ENCODE measurements around the gene CEACAM1. TPM values are rescaled to one million over a fixed set of nuclear protein-coding genes. Genes with fewer than 3 reads are reported as not detected.

The CEACAM1 gene
- total and polyA plus RNA-seq, 2 experiments from 2014 or later: not detected

DNA sequence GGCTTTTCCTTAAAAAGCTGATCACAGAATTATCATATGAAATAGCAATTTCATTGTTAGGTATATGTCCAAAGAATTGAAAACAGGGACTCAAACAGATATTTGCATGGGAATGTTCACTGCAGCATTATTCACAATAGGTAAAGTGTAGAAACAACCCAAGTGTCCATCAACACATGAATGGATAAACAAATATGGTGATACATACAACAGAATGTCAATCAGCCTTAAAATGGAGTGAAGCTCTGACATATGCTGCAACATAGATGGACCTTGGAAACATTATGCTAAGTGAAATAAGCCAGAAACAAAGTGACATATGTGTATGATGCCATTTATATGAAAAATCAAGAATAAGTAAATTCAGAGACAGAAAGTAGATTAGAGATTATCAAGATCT, 6.1 kb upstream of the CEACAM1 start:
- H3K27ac ChIP-seq: no peak overlapping the region
- no peaks in the 10 kb centered on the region for H3K4me1 ChIP-seq (ENCODE audit: low read depth)
- no peak overlapping the region for H3K4me3 ChIP-seq
- H3K36me3 ChIP-seq: no peaks in the 10 kb centered on the region
- no peaks in the 10 kb centered on the region for H3K9me3 ChIP-seq (ENCODE audit: low read depth)
- TF ChIP-seq, protein P1, sequence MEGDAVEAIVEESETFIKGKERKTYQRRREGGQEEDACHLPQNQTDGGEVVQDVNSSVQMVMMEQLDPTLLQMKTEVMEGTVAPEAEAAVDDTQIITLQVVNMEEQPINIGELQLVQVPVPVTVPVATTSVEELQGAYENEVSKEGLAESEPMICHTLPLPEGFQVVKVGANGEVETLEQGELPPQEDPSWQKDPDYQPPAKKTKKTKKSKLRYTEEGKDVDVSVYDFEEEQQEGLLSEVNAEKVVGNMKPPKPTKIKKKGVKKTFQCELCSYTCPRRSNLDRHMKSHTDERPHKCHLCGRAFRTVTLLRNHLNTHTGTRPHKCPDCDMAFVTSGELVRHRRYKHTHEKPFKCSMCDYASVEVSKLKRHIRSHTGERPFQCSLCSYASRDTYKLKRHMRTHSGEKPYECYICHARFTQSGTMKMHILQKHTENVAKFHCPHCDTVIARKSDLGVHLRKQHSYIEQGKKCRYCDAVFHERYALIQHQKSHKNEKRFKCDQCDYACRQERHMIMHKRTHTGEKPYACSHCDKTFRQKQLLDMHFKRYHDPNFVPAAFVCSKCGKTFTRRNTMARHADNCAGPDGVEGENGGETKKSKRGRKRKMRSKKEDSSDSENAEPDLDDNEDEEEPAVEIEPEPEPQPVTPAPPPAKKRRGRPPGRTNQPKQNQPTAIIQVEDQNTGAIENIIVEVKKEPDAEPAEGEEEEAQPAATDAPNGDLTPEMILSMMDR (IDR thresholded peaks at IDR 0.05; ENCODE audit: low read depth, low read length): no peak
- no peaks in the 10 kb centered on the region for H3K27me3 ChIP-seq
- no peak for DNase-seq (ENCODE audit: low read depth in 1 of 2, low spot score in 1 of 2)

DNA sequence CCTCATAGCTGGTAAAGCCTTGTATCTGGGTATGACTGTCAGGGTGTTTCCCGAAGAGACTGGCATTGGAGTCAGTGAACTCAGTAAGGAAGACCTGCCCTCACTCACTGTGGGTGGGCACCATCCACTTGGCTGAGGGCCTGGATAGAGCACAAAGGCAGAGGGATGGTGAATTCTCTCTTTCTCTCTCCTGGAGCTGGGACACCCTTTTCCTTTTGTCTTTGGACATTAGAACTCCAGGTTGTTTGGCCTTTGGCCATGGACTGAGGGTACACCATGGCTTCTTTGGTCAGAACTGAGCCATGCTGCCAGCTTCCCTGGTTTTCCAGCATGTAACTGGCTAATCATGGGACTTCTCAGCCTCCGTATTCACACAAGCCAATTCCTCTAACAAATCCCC, 4.6 kb upstream of the CEACAM1 start:
- H3K27me3 ChIP-seq: no peaks in the 10 kb centered on the region
- H3K4me3 ChIP-seq: no peak overlapping the region
- no peaks in the 10 kb centered on the region for H3K36me3 ChIP-seq
- no peak overlapping the region for H3K27ac ChIP-seq
- DNase-seq (ENCODE audit: low read depth in 1 of 2, low spot score in 1 of 2): no peak
- no peaks in the 10 kb centered on the region for H3K4me1 ChIP-seq (ENCODE audit: low read depth)
- H3K9me3 ChIP-seq (ENCODE audit: low read depth): no peaks in the 10 kb centered on the region
- TF ChIP-seq, protein P1 (IDR thresholded peaks at IDR 0.05; ENCODE audit: low read depth, low read length): no peak

DNA sequence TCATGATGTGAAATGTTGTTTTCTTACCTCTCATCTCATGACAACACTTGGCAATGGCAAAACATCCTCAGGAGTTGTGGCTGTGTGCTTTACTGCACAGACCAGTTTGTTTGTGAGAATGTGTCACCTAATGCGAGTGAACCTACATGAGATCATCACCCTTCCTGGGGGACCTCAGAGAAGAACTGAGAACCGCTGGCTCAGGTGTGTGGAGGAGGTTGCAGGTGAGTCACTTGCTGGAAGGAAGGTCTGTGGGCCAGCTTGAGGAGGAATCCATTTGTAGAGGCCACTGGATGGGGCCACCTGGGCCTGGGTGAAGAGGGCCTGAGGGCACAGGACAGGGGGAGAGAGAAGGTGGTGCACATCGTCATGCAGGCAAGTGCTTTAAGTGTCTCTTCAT, 3.0 kb upstream of the CEACAM1 start:
- Histone ChIP-seq H3K36me3 (no peaks in the 10 kb centered on the region), H3K27ac (no peak overlapping the region), H3K4me1 (ENCODE audit: low read depth) (no peaks in the 10 kb centered on the region), H3K9me3 (ENCODE audit: low read depth) (no peaks in the 10 kb centered on the region), H3K27me3 (no peaks in the 10 kb centered on the region), H3K4me3 (no peak overlapping the region)
- no peak for DNase-seq (ENCODE audit: low read depth in 1 of 2, low spot score in 1 of 2)
- TF ChIP-seq, protein P1 (IDR thresholded peaks at IDR 0.05; ENCODE audit: low read depth, low read length): no peak

DNA sequence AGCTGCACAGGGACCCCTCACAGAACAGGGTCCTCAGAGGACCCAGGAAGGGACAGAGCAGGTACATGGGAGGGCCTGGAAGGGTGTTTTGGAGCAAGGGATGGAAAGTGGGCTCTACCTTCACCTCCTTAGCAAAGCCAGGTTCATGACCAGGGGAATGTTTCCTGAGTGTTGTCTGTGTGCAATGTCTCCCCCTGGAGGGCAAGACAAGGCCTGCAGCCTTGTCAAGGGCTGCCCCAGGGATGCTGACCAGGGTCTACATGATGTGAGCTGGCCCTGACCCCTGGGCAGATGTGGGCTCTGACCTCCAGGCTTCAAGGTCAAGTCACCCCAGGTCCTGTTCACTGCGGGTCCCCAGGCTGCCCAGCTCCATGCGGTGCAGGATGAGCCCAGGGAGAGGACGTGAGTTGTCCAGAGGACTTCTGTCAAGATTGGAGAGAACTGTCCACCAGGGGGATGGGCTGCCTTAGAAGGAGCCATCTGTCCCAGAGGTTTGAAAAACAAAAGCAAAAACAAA, 1.0 kb upstream of the CEACAM1 start:
- Histone ChIP-seq H3K27ac (no peak overlapping the region), H3K27me3 (no peaks in the 10 kb centered on the region), H3K4me1 (ENCODE audit: low read depth) (no peaks in the 10 kb centered on the region), H3K4me3 (no peak overlapping the region), H3K9me3 (ENCODE audit: low read depth) (no peaks in the 10 kb centered on the region), H3K36me3 (no peaks in the 10 kb centered on the region)
- TF ChIP-seq, protein P1 (IDR thresholded peaks at IDR 0.05; ENCODE audit: low read depth, low read length): peak; percentile 97
- DNase-seq (ENCODE audit: low read depth in 1 of 2, low spot score in 1 of 2): peak; percentile 59 to 78

DNA sequence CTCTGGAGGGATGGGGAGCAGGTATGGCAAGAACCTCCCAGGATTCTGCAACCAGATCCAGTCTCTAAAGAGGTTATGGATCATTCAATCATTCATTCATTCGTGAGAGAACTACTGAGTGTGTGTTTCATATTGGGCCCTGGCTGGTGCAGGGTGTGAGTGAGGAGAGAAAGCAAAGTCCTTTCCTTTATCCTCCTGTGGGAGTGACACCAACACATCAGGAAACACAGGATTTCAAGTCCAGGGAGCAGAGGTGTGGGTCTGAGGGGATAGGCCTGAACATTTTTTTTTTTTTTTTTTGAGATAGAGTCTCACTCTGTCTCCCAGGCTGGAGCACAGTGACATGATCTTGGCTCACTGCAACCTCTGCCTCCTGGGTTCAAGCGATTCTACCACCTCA, 3.3 kb downstream of the CEACAM1 start:
- H3K27ac ChIP-seq: no peak overlapping the region

More for the DNA sequence above, 3.3 kb downstream of the CEACAM1 start:
- H3K4me3 ChIP-seq: no peak overlapping the region
- DNase-seq (ENCODE audit: low read depth in 1 of 2, low spot score in 1 of 2): no peak
- no peaks in the 10 kb centered on the region for H3K27me3 ChIP-seq
- H3K36me3 ChIP-seq: no peaks in the 10 kb centered on the region
- H3K4me1 ChIP-seq (ENCODE audit: low read depth): no peaks in the 10 kb centered on the region
- TF ChIP-seq, protein P1 (IDR thresholded peaks at IDR 0.05; ENCODE audit: low read depth, low read length): no peak
- H3K9me3 ChIP-seq (ENCODE audit: low read depth): no peaks in the 10 kb centered on the region
